ENCODE results near the gene WDR1.

Gene WDR1

GRCh38 chr4:10085828-10086505 is 30.6 kb downstream of the WDR1 start:
- DNase-seq (ENCODE audit: low read depth in 2 of 2) = no peak

- no peak for DNase-seq (ENCODE audit: low read depth in 2 of 2)
These were observed 31.2 kb downstream of the WDR1 start for GRCh38 chr4:10085386-10085785.

- no peak for DNase-seq (ENCODE audit: low read depth in 2 of 2)
These were observed 31.8 kb downstream of the WDR1 start for GRCh38 chr4:10084651-10085358.

- no peak for DNase-seq (ENCODE audit: low read depth in 2 of 2)
These were observed 32.5 kb downstream of the WDR1 start for GRCh38 chr4:10083861-10084641.

- DNase-seq (ENCODE audit: low read depth in 2 of 2) = no peak
These were observed 33.2 kb downstream of the WDR1 start for GRCh38 chr4:10083331-10083771.

- DNase-seq (ENCODE audit: low read depth in 2 of 2) = no peak
These were observed 33.9 kb downstream of the WDR1 start for GRCh38 chr4:10082459-10083272.

GRCh38 chr4:10082047-10082446 is 34.6 kb downstream of the WDR1 start:
- DNase-seq (ENCODE audit: low read depth in 2 of 2) = no peak

GRCh38 chr4:10081218-10081606 is 35.4 kb downstream of the WDR1 start:
- no peak for DNase-seq (ENCODE audit: low read depth in 2 of 2)

GRCh38 chr4:10080589-10081217 is 35.9 kb downstream of the WDR1 start:
- DNase-seq (ENCODE audit: low read depth in 2 of 2) = no peak

GRCh38 chr4:10079912-10080588 is 36.5 kb downstream of the WDR1 start:
- no peak for DNase-seq (ENCODE audit: low read depth in 2 of 2)

- no peak for DNase-seq (ENCODE audit: low read depth in 2 of 2)
These were observed 37.3 kb downstream of the WDR1 start for GRCh38 chr4:10079256-10079655.

GRCh38 chr4:10078481-10079233 is 37.9 kb downstream of the WDR1 start:
- no peak for DNase-seq (ENCODE audit: low read depth in 2 of 2)

GRCh38 chr4:10077483-10078335 is 38.9 kb downstream of the WDR1 start:
- DNase-seq (ENCODE audit: low read depth in 2 of 2) = no peak

- DNase-seq (ENCODE audit: low read depth in 2 of 2) = no peak
These were observed 39.5 kb downstream of the WDR1 start for GRCh38 chr4:10077076-10077475.

- no peak for DNase-seq (ENCODE audit: low read depth in 2 of 2)
These were observed 40.6 kb downstream of the WDR1 start for GRCh38 chr4:10075953-10076391.

GRCh38 chr4:10075158-10075863 is 41.3 kb downstream of the WDR1 start:
- no peak for DNase-seq (ENCODE audit: low read depth in 2 of 2)

- DNase-seq (ENCODE audit: low read depth in 2 of 2) = no peak
These were observed 41.9 kb downstream of the WDR1 start for GRCh38 chr4:10074767-10075105.

- DNase-seq (ENCODE audit: low read depth in 2 of 2) = no peak
These were observed 42.4 kb downstream of the WDR1 start for GRCh38 chr4:10074076-10074766.

All from stimulated activated CD4-positive, alpha-beta T cell treated with anti-CD3 and anti-CD28 coated beads, Interleukin-15, amount 100 ng/mL, for 48 hours (primary cell).